KMS-11 (cell line): Measurements from ENCODE around the gene SLC25A48.

ENCODE experiments used
- H2AFZ ChIP-seq: fragments of 200-600 bp; sonication (generic); 2 replicates; pipeline ENCODE4 v1.6.1; 2016; ENCODE audit warnings: antibody characterized with exemption, mixed run types, low read depth
- H3K27ac ChIP-seq: fragments of 200-600 bp; sonication (generic); 2 replicates; pipeline ENCODE4 v1.6.1; 2016; ENCODE audit warnings: mild to moderate bottlenecking, mixed run types
- H3K27me3 ChIP-seq: fragments of 200-600 bp; sonication (generic); 2 replicates; pipeline ENCODE4 v1.6.1; 2017; ENCODE audit warnings: mild to moderate bottlenecking, low read depth, mixed run types, moderate library complexity; ENCODE audit not compliant: insufficient read depth
- H3K36me3 ChIP-seq: fragments of 200-600 bp; sonication (generic); 2 replicates; pipeline ENCODE4 v1.6.1; 2017; ENCODE audit warnings: mild to moderate bottlenecking, mixed run types; ENCODE audit not compliant: insufficient read depth
- H3K4me1 ChIP-seq: fragments of 200-600 bp; sonication (generic); 2 replicates; pipeline ENCODE4 v1.6.1; 2016; ENCODE audit warnings: mild to moderate bottlenecking, low read depth, mixed run types; ENCODE audit not compliant: poor library complexity, severe bottlenecking
- H3K4me2 ChIP-seq: fragments of 200-600 bp; sonication (generic); 2 replicates; pipeline ENCODE4 v1.7.0; 2016; ENCODE audit warnings: mild to moderate bottlenecking, mixed run types
- H3K4me3 ChIP-seq: fragments of 200-600 bp; sonication (generic); IDR thresholded peaks from 2 replicates; pipeline ENCODE4 v1.6.1; 2017; ENCODE audit warnings: low read depth, low read length, mixed read lengths; ENCODE audit not compliant: insufficient read depth
- H3K79me2 ChIP-seq: fragments of 200-600 bp; sonication (generic); 2 replicates; pipeline ENCODE4 v1.6.1; 2016; ENCODE audit warnings: low read depth, mixed run types; ENCODE audit not compliant: insufficient read depth
- H3K9ac ChIP-seq: fragments of 200-600 bp; sonication (generic); 2 replicates; pipeline ENCODE4 v1.6.1; 2016; ENCODE audit warnings: mild to moderate bottlenecking, mixed run types
- H4K20me1 ChIP-seq: fragments of 200-600 bp; sonication (generic); 2 replicates; pipeline ENCODE4 v1.6.1; 2016; ENCODE audit warnings: mild to moderate bottlenecking, mixed run types; ENCODE audit not compliant: insufficient read depth
- TF ChIP-seq, protein P1 (sequence below): fragments of 200-600 bp; sonication (generic); conservative IDR thresholded peaks from 2 replicates; pipeline ENCODE4 v1.6.1; 2017; ENCODE audit warnings: low read depth, mild to moderate bottlenecking, antibody characterized with exemption, low read length, moderate library complexity, mixed read lengths

The SLC25A48 gene

GRCh38 chr5:135821802-135822201, 12.7 kb upstream of the SLC25A48 start:
- Histone ChIP-seq H3K27me3 (no peaks in the 10 kb centered on the region), H3K27ac (no peak overlapping the region), H3K4me2 (no peak overlapping the region), H3K4me1 (no peaks in the 10 kb centered on the region), H3K4me3 (no peak overlapping the region), H3K9ac (no peak overlapping the region), H4K20me1 (no peaks in the 10 kb centered on the region), H3K79me2 (no peaks in the 10 kb centered on the region), H3K36me3 (no peaks in the 10 kb centered on the region), H2AFZ (no peak overlapping the region)
- TF ChIP-seq, protein P1, sequence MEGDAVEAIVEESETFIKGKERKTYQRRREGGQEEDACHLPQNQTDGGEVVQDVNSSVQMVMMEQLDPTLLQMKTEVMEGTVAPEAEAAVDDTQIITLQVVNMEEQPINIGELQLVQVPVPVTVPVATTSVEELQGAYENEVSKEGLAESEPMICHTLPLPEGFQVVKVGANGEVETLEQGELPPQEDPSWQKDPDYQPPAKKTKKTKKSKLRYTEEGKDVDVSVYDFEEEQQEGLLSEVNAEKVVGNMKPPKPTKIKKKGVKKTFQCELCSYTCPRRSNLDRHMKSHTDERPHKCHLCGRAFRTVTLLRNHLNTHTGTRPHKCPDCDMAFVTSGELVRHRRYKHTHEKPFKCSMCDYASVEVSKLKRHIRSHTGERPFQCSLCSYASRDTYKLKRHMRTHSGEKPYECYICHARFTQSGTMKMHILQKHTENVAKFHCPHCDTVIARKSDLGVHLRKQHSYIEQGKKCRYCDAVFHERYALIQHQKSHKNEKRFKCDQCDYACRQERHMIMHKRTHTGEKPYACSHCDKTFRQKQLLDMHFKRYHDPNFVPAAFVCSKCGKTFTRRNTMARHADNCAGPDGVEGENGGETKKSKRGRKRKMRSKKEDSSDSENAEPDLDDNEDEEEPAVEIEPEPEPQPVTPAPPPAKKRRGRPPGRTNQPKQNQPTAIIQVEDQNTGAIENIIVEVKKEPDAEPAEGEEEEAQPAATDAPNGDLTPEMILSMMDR = no peak

DNA sequence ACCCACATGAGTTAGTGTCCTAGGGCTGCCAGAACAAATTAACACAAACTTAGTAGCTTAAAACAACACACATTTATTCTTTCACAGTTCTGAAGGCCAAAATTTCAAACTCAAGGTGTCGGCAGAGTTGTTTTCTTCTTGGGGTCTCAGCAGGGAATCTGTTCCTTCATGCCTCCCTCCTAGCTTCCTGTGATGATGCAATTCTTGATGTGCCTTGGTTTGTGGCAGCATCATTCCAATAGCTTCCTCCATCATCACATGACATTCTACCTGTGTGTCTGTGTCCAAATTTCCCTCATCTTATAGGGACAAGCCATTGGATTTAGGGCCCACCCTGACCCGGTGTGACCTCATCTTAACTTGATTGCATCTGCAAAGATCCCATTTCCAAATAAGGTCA, 12.2 kb upstream of the SLC25A48 start:
- Histone ChIP-seq H3K9ac (no peak overlapping the region), H3K27me3 (no peaks in the 10 kb centered on the region), H2AFZ (no peak overlapping the region), H3K79me2 (no peaks in the 10 kb centered on the region), H3K4me3 (no peak overlapping the region), H3K36me3 (no peaks in the 10 kb centered on the region), H4K20me1 (no peaks in the 10 kb centered on the region), H3K4me2 (no peak overlapping the region), H3K4me1 (no peaks in the 10 kb centered on the region), H3K27ac (no peak overlapping the region)
- TF ChIP-seq, protein P1 = no peak

DNA sequence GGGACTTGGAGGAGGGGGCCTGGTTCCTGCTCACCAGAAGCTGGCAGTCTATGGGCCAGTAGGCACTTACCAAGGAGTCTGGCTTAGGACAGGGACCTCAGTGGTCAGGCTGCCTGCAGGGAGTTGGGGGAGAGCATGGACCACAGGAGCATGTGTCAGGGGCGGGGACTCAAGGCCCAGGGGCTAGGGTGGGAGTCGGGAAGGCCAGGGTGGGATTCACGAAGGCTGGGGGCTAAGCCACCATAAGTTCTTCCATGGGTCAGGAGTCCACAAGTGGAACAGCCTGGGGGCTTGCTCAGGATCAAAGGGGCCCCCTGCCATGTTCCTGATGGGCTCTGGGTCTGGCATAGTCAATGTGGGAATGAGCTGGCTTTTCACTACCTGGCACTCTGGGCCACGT, 11.5 kb upstream of the SLC25A48 start:
- H3K27me3 ChIP-seq = no peaks in the 10 kb centered on the region
- H3K36me3 ChIP-seq = no peaks in the 10 kb centered on the region
- no peaks in the 10 kb centered on the region for H3K4me1 ChIP-seq
- H4K20me1 ChIP-seq = no peaks in the 10 kb centered on the region
- H3K79me2 ChIP-seq = no peaks in the 10 kb centered on the region
- no peak overlapping the region for H3K9ac ChIP-seq
- H2AFZ ChIP-seq = no peak overlapping the region
- H3K4me2 ChIP-seq = no peak overlapping the region
- TF ChIP-seq, protein P1 = no peak
- H3K4me3 ChIP-seq = no peak overlapping the region
- no peak overlapping the region for H3K27ac ChIP-seq

- Histone ChIP-seq H2AFZ (no peak overlapping the region), H3K4me2 (no peak overlapping the region), H4K20me1 (no peaks in the 10 kb centered on the region), H3K9ac (no peak overlapping the region), H3K36me3 (no peaks in the 10 kb centered on the region), H3K4me1 (no peaks in the 10 kb centered on the region), H3K4me3 (no peak overlapping the region), H3K27ac (no peak overlapping the region), H3K79me2 (no peaks in the 10 kb centered on the region), H3K27me3 (no peaks in the 10 kb centered on the region)
- TF ChIP-seq, protein P1 = no peak
Measured at GRCh38 chr5:135823881-135824280, 10.6 kb upstream of the SLC25A48 start.
